ENCODE measurements around the gene HOXB4. TPM values are rescaled to one million over a fixed set of nuclear protein-coding genes. Genes with fewer than 3 reads are reported as not detected.

HOXB4 gene
- total RNA-seq, 1 experiment from 2014 or later, result 0.04 TPM

DNA sequence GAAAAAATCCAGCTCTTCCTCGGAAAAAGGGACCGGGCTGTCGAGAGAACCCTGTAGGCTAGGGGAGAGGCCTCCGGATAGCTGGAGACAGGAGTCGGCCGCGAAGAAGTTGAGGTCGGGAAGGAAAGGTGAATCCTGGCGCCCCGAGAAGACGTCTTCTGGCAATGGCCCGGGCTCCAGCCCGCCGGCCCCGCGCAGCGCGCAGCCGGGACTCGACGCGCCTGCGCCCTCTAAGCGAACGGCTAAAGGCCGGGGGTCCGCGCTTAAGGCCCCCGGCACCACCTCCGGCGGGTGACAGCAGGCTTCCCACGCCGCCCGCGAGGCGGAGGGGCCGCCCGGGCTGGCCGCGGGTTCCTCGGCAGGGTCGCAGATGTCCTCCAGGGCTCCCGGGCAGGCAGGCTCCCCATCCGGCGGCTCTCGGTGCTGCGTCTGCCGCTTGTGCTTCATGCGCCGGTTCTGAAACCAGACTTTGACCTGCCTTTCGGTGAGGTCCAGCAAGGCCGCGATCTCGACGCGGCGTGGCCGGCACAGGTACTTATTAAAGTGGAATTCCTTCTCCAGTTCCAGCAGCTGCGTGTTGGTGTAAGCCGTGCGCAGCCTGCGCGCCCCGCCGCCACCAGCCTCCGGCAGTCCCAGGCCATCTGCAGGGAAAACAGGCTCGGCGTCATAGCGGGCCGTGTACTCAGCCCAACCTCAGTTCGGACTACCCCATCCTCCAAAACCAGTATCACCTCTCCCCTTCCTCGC lies 34.9 kb downstream of the HOXB4 start:
- ATAC-seq (peak; percentile 39), DNase-seq (ENCODE audit: low spot score) (peak; percentile 56)
- Mint-ChIP-seq H3K27me3 (ENCODE audit: low read depth) (peaks cover 98% of the 10 kb centered on the region; the same call in 1 of the 2 replicates), H3K4me1 (peaks cover 66% of the 10 kb centered on the region), H3K4me3 (peak overlapping the region; percentile 69), H3K9me3 (no peaks in the 10 kb centered on the region), H3K27ac (no peak overlapping the region), H3K36me3 (no peaks in the 10 kb centered on the region)
- TF ChIP-seq, protein P1, sequence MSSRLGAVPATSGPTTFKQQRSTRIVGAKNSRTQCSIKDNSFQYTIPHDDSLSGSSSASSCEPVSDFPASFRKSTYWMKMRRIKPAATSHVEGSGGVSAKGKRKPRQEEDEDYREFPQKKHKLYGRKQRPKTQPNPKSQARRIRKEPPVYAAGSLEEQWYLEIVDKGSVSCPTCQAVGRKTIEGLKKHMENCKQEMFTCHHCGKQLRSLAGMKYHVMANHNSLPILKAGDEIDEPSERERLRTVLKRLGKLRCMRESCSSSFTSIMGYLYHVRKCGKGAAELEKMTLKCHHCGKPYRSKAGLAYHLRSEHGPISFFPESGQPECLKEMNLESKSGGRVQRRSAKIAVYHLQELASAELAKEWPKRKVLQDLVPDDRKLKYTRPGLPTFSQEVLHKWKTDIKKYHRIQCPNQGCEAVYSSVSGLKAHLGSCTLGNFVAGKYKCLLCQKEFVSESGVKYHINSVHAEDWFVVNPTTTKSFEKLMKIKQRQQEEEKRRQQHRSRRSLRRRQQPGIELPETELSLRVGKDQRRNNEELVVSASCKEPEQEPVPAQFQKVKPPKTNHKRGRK (CRISPR knock-in tag; IDR thresholded peaks at IDR 0.05; ENCODE audit: borderline replicate concordance), result 0 out of 2 replicates have a peak, but pooled peaks have one; percentile 39
- TF ChIP-seq, protein P2, sequence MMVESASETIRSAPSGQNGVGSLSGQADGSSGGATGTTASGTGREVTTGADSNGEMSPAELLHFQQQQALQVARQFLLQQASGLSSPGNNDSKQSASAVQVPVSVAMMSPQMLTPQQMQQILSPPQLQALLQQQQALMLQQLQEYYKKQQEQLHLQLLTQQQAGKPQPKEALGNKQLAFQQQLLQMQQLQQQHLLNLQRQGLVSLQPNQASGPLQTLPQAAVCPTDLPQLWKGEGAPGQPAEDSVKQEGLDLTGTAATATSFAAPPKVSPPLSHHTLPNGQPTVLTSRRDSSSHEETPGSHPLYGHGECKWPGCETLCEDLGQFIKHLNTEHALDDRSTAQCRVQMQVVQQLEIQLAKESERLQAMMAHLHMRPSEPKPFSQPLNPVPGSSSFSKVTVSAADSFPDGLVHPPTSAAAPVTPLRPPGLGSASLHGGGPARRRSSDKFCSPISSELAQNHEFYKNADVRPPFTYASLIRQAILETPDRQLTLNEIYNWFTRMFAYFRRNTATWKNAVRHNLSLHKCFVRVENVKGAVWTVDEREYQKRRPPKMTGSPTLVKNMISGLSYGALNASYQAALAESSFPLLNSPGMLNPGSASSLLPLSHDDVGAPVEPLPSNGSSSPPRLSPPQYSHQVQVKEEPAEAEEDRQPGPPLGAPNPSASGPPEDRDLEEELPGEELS (CRISPR knock-in tag; IDR thresholded peaks at IDR 0.05), result no peak
- CTCF ChIA-PET, result interaction anchor here (0.6 to 1.1 kb wide), 2 partner anchors 13 to 31 kb away, joined by 3 read pairs; partner anchors contain the start of gene HOXB1
- POLR2A ChIA-PET, result no interaction called here

DNA sequence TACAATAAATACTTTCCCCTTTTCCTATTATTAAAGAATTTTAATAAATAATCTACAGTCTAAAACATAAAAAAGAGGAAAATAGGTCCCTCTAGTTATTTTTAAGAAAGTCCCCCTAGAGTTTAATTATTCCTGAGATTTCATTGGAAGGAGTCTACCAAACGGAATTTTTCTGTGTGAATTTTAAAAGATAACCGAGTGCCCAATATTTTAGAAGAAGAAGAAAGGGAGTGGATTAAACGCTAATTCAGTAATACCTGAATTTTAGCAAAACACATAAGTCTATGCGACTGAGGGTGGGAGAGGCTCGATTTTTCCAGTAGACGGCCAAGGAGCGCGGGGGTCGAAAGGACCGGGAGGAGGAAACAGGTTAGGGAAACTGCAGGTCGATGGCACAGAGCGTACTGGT lies 35.4 kb downstream of the HOXB4 start:
- ATAC-seq (no peak), DNase-seq (ENCODE audit: low spot score) (no peak)
- peak overlapping the region; percentile 59 for H3K4me3 Mint-ChIP-seq
- no peak overlapping the region for H3K27ac Mint-ChIP-seq
- peaks cover 95% of the 10 kb centered on the region for H3K27me3 Mint-ChIP-seq (ENCODE audit: low read depth)
- no peaks in the 10 kb centered on the region for H3K36me3 Mint-ChIP-seq
- peaks cover 61% of the 10 kb centered on the region for H3K4me1 Mint-ChIP-seq
- ChIA-PET POLR2A (no interaction called here), CTCF (interaction anchor here (0.6 to 1.1 kb wide), 2 partner anchors 12 to 31 kb away, joined by 3 read pairs; partner anchors contain the start of gene HOXB1)
- TF ChIP-seq, protein P3, sequence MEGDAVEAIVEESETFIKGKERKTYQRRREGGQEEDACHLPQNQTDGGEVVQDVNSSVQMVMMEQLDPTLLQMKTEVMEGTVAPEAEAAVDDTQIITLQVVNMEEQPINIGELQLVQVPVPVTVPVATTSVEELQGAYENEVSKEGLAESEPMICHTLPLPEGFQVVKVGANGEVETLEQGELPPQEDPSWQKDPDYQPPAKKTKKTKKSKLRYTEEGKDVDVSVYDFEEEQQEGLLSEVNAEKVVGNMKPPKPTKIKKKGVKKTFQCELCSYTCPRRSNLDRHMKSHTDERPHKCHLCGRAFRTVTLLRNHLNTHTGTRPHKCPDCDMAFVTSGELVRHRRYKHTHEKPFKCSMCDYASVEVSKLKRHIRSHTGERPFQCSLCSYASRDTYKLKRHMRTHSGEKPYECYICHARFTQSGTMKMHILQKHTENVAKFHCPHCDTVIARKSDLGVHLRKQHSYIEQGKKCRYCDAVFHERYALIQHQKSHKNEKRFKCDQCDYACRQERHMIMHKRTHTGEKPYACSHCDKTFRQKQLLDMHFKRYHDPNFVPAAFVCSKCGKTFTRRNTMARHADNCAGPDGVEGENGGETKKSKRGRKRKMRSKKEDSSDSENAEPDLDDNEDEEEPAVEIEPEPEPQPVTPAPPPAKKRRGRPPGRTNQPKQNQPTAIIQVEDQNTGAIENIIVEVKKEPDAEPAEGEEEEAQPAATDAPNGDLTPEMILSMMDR (IDR thresholded peaks at IDR 0.05), result no peak
- TF ChIP-seq TCF7 (CRISPR knock-in tag; IDR thresholded peaks at IDR 0.05; ENCODE audit: low read depth) (no peak), PRRX2 (CRISPR knock-in tag; IDR thresholded peaks at IDR 0.05) (no peak), IRF2 (CRISPR knock-in tag; IDR thresholded peaks at IDR 0.05; ENCODE audit: borderline replicate concordance, low read depth) (no peak)
- TF ChIP-seq, protein P4, sequence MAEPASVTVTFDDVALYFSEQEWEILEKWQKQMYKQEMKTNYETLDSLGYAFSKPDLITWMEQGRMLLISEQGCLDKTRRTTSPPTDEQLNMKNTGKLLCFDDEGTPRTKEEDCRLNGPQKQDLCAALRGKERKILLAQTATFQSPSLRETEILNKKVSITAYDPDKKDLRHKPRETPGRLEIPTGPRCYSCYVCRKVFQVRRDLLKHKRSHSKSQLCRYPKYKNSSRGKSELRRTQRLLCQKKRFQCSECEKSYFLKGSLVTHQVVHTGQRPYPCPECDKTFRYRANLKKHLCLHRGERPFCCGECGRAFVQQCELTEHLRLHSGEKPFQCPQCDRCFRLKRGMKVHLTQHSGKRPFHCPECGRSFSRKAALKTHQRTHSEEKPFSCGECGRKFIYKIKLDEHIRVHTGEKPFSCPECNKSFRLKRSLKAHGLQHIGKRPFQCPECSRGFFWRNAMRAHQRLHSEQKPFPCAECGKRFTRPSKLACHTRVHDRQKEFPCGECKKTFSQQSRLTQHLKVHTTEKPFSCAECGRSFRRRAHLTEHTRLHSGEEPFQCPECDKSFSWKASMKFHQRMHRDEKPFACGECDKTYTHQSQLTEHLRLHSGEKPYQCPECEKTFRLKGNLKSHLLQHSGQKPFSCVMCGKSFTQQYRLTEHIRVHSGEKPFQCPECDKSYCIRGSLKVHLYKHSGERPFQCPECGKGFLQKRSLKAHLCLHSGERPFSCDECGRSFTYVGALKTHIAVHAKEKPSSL (CRISPR knock-in tag; conservative IDR thresholded peaks at IDR 0.05), result no peak
- TF ChIP-seq, protein P5, sequence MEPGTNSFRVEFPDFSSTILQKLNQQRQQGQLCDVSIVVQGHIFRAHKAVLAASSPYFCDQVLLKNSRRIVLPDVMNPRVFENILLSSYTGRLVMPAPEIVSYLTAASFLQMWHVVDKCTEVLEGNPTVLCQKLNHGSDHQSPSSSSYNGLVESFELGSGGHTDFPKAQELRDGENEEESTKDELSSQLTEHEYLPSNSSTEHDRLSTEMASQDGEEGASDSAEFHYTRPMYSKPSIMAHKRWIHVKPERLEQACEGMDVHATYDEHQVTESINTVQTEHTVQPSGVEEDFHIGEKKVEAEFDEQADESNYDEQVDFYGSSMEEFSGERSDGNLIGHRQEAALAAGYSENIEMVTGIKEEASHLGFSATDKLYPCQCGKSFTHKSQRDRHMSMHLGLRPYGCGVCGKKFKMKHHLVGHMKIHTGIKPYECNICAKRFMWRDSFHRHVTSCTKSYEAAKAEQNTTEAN (CRISPR knock-in tag; IDR thresholded peaks at IDR 0.05), result no peak
- no peaks in the 10 kb centered on the region for H3K9me3 Mint-ChIP-seq

DNA sequence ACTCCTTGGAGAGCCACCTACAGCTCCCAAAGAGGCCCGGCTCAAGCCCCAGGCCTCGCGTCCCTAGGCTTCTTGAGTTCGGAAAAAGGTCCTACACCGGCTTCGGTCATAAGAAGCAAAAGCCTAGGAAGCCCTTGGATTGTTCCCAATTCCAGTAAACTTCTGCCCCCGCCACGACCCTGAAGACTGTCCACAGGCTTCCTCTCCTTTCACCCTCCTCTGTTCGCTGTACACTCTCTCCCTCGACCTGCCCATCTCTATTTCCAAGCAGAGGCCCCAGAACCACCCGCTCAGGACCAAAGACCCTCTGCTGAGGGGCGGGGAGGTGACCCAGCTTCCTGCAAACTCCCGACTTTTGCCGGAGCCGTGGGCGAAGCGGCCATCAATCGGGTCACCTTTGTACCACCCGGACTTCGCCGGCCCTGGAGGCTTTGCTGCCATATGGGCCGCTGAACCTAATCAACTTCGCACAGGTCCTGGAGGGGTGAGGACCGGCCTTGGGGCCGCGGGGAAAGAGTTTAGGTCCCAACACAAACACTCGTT lies 36.0 kb downstream of the HOXB4 start:
- no peak overlapping the region for H3K27ac Mint-ChIP-seq
- no peak for ATAC-seq
- TF ChIP-seq ELF4 (CRISPR knock-in tag; IDR thresholded peaks at IDR 0.05; ENCODE audit: low read depth) (no peak), NFE2L1 (CRISPR knock-in tag; IDR thresholded peaks at IDR 0.05) (no peak), FOXK1 (CRISPR knock-in tag; IDR thresholded peaks at IDR 0.05) (no peak), NR1H2 (CRISPR knock-in tag; IDR thresholded peaks at IDR 0.05) (no peak), ATF1 (CRISPR knock-in tag; IDR thresholded peaks at IDR 0.05) (no peak), TEAD1 (CRISPR knock-in tag; IDR thresholded peaks at IDR 0.05) (no peak), TP53 (CRISPR knock-in tag; IDR thresholded peaks at IDR 0.05) (no peak), MXD4 (CRISPR knock-in tag; IDR thresholded peaks at IDR 0.05; ENCODE audit: borderline replicate concordance) (no peak)
- TF ChIP-seq, protein P4 (CRISPR knock-in tag; conservative IDR thresholded peaks at IDR 0.05), result no peak
- TF ChIP-seq, protein P6, sequence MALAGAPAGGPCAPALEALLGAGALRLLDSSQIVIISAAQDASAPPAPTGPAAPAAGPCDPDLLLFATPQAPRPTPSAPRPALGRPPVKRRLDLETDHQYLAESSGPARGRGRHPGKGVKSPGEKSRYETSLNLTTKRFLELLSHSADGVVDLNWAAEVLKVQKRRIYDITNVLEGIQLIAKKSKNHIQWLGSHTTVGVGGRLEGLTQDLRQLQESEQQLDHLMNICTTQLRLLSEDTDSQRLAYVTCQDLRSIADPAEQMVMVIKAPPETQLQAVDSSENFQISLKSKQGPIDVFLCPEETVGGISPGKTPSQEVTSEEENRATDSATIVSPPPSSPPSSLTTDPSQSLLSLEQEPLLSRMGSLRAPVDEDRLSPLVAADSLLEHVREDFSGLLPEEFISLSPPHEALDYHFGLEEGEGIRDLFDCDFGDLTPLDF (CRISPR knock-in tag; IDR thresholded peaks at IDR 0.05), result no peak

More for the DNA sequence above, 36.0 kb downstream of the HOXB4 start:
- POLR2A ChIA-PET, result no interaction called here
- peak overlapping the region; percentile 73 for H3K4me3 Mint-ChIP-seq
- peaks cover 55% of the 10 kb centered on the region for H3K4me1 Mint-ChIP-seq
- peaks cover 95% of the 10 kb centered on the region for H3K27me3 Mint-ChIP-seq (ENCODE audit: low read depth)
- H3K9me3 Mint-ChIP-seq, result no peaks in the 10 kb centered on the region
- H3K36me3 Mint-ChIP-seq, result no peaks in the 10 kb centered on the region
- CTCF ChIA-PET, result interaction anchor here (1.1 to 1.5 kb wide), 3 partner anchors 12 to 183 kb away, joined by 3 to 5 read pairs (median 4); partner anchors contain the start of gene HOXB1
- DNase-seq (ENCODE audit: low spot score), result no peak
